Activated naive CD8-positive, alpha-beta T cell treated with anti-CD3 and anti-CD28 coated beads for 36 hours (primary cell): Measurements from ENCODE around the gene NME2. TPM values are rescaled to one million over a fixed set of nuclear protein-coding genes. Genes with fewer than 3 reads are reported as not detected.
"Not testable (repeated sequence)": the region's sequence is repeated elsewhere in the genome, so short reads cannot be mapped to it uniquely, and the experiment has no call there.

Source experiments
- DNase-seq: peaks from one replicate; pipeline ENCODE4 v3.0.0; 2021
- H3K27ac Mint-ChIP-seq: one replicate; pipeline ENCODE4 v1.8.0; 2022; ENCODE audit warnings: mild to moderate bottlenecking, moderate library complexity, mixed read lengths
- H3K27me3 Mint-ChIP-seq: one replicate; pipeline ENCODE4 v1.8.0; 2022; ENCODE audit warnings: mild to moderate bottlenecking, mixed read lengths
- H3K36me3 Mint-ChIP-seq: one replicate; pipeline ENCODE4 v1.8.0; 2021; ENCODE audit warnings: mild to moderate bottlenecking, mixed read lengths
- H3K4me1 Mint-ChIP-seq: one replicate; pipeline ENCODE4 v1.8.0; 2021; ENCODE audit warnings: mixed read lengths
- H3K4me3 Mint-ChIP-seq: one replicate; pipeline ENCODE4 v1.8.0; 2022; ENCODE audit warnings: mild to moderate bottlenecking, moderate library complexity, mixed read lengths
- H3K9me3 Mint-ChIP-seq: one replicate; pipeline ENCODE4 v1.8.0; 2022; ENCODE audit warnings: mixed read lengths
- total RNA-seq, 2 experiments: library from RNA; stranded (reverse); gene quantifications; one replicate each; pipeline ENCODE4 v1.2.3, GENCODE V29; 2021

Gene NME2
- total RNA-seq, 2 experiments from 2014 or later: 983 to 986 TPM

- no peaks in the 10 kb centered on the region for H3K9me3 Mint-ChIP-seq
- peak overlapping the region; percentile 75 for H3K27ac Mint-ChIP-seq
- H3K36me3 Mint-ChIP-seq: peaks cover 49% of the 10 kb centered on the region
- peak overlapping the region; percentile 62 for H3K4me3 Mint-ChIP-seq
- H3K27me3 Mint-ChIP-seq: peaks cover 4% of the 10 kb centered on the region
- H3K4me1 Mint-ChIP-seq: peaks cover 28% of the 10 kb centered on the region
- no peak for DNase-seq
These were observed 3.1 kb downstream of the NME2 start for GRCh38 chr17:51169340-51169739.

GRCh38 chr17:51170736-51171135 is 4.5 kb downstream of the NME2 start:
- Mint-ChIP-seq H3K27ac (no peak overlapping the region), H3K9me3 (no peaks in the 10 kb centered on the region), H3K27me3 (peaks cover 2% of the 10 kb centered on the region), H3K4me3 (no peak overlapping the region), H3K4me1 (peaks cover 19% of the 10 kb centered on the region), H3K36me3 (peaks cover 43% of the 10 kb centered on the region)
- DNase-seq: no peak

- peaks cover 15% of the 10 kb centered on the region for H3K4me1 Mint-ChIP-seq
- not testable (repeated sequence) for H3K4me3 Mint-ChIP-seq, H3K27me3 Mint-ChIP-seq, DNase-seq, H3K9me3 Mint-ChIP-seq, H3K27ac Mint-ChIP-seq
- H3K36me3 Mint-ChIP-seq: peaks cover 41% of the 10 kb centered on the region
These were observed 5.8 kb downstream of the NME2 start for GRCh38 chr17:51172030-51172429.

GRCh38 chr17:51180486-51180885 is 14.3 kb downstream of the NME2 start:
- no peaks in the 10 kb centered on the region for H3K27me3 Mint-ChIP-seq
- no peak overlapping the region for H3K27ac Mint-ChIP-seq
- peaks cover 6% of the 10 kb centered on the region for H3K36me3 Mint-ChIP-seq
- H3K4me3 Mint-ChIP-seq: no peak overlapping the region
- H3K4me1 Mint-ChIP-seq: peaks cover 5% of the 10 kb centered on the region
- no peak for DNase-seq
- no peaks in the 10 kb centered on the region for H3K9me3 Mint-ChIP-seq

GRCh38 chr17:51184124-51184523 is 17.9 kb downstream of the NME2 start:
- Mint-ChIP-seq H3K9me3 (no peaks in the 10 kb centered on the region), H3K27ac (no peak overlapping the region), H3K36me3 (peaks cover 14% of the 10 kb centered on the region), H3K27me3 (no peaks in the 10 kb centered on the region), H3K4me1 (peaks cover 5% of the 10 kb centered on the region), H3K4me3 (no peak overlapping the region)
- no peak for DNase-seq

GRCh38 chr17:51185763-51186332 is 19.6 kb downstream of the NME2 start:
- no peak overlapping the region for H3K4me3 Mint-ChIP-seq
- no peaks in the 10 kb centered on the region for H3K9me3 Mint-ChIP-seq
- peak overlapping the region; percentile 0 for H3K27ac Mint-ChIP-seq
- H3K36me3 Mint-ChIP-seq: peaks cover 14% of the 10 kb centered on the region
- peaks cover 5% of the 10 kb centered on the region for H3K4me1 Mint-ChIP-seq
- no peaks in the 10 kb centered on the region for H3K27me3 Mint-ChIP-seq
- no peak for DNase-seq

- H3K4me3 Mint-ChIP-seq: no peak overlapping the region
- no peaks in the 10 kb centered on the region for H3K9me3 Mint-ChIP-seq
- no peaks in the 10 kb centered on the region for H3K27me3 Mint-ChIP-seq
- peaks cover 5% of the 10 kb centered on the region for H3K4me1 Mint-ChIP-seq
- H3K36me3 Mint-ChIP-seq: peaks cover 15% of the 10 kb centered on the region
- no peak overlapping the region for H3K27ac Mint-ChIP-seq
- DNase-seq: no peak
These were observed 22.1 kb downstream of the NME2 start for GRCh38 chr17:51188271-51188833.

- no peak overlapping the region for H3K27ac Mint-ChIP-seq
These were observed 23.0 kb downstream of the NME2 start for GRCh38 chr17:51189162-51189561.

GRCh38 chr17:51189628-51190027 is 23.4 kb downstream of the NME2 start:
- Mint-ChIP-seq H3K27ac (no peak overlapping the region), H3K4me1 (no peaks in the 10 kb centered on the region), H3K27me3 (no peaks in the 10 kb centered on the region), H3K4me3 (no peak overlapping the region), H3K36me3 (peaks cover 19% of the 10 kb centered on the region), H3K9me3 (no peaks in the 10 kb centered on the region)
- no peak for DNase-seq

More at GRCh38 chr17:51189162-51189561, 23.0 kb downstream of the NME2 start:
- H3K4me1 Mint-ChIP-seq: peaks cover 3% of the 10 kb centered on the region
- H3K27me3 Mint-ChIP-seq: no peaks in the 10 kb centered on the region
- H3K4me3 Mint-ChIP-seq: no peak overlapping the region
- no peak for DNase-seq
- H3K9me3 Mint-ChIP-seq: no peaks in the 10 kb centered on the region
- H3K36me3 Mint-ChIP-seq: peaks cover 19% of the 10 kb centered on the region

- peaks cover 12% of the 10 kb centered on the region for H3K36me3 Mint-ChIP-seq
- no peaks in the 10 kb centered on the region for H3K4me1 Mint-ChIP-seq
- no peak overlapping the region for H3K4me3 Mint-ChIP-seq
- H3K27ac Mint-ChIP-seq: no peak overlapping the region
- DNase-seq: no peak
- H3K9me3 Mint-ChIP-seq: no peaks in the 10 kb centered on the region
- no peaks in the 10 kb centered on the region for H3K27me3 Mint-ChIP-seq
These were observed 25.7 kb downstream of the NME2 start for GRCh38 chr17:51191895-51192294.

- Mint-ChIP-seq H3K36me3 (peaks cover 7% of the 10 kb centered on the region), H3K4me3 (no peak overlapping the region), H3K4me1 (no peaks in the 10 kb centered on the region), H3K9me3 (no peaks in the 10 kb centered on the region), H3K27me3 (no peaks in the 10 kb centered on the region), H3K27ac (no peak overlapping the region)
- no peak for DNase-seq
These were observed 31.5 kb downstream of the NME2 start for GRCh38 chr17:51197754-51198153.

- H3K4me1 Mint-ChIP-seq: no peaks in the 10 kb centered on the region
- no peak for DNase-seq
- no peak overlapping the region for H3K27ac Mint-ChIP-seq
- H3K27me3 Mint-ChIP-seq: no peaks in the 10 kb centered on the region
- no peaks in the 10 kb centered on the region for H3K9me3 Mint-ChIP-seq
- no peak overlapping the region for H3K4me3 Mint-ChIP-seq
- peaks cover 4% of the 10 kb centered on the region for H3K36me3 Mint-ChIP-seq
These were observed 34.1 kb downstream of the NME2 start for GRCh38 chr17:51200295-51200694.

- H3K9me3 Mint-ChIP-seq: no peaks in the 10 kb centered on the region
- H3K4me3 Mint-ChIP-seq: no peak overlapping the region
- no peaks in the 10 kb centered on the region for H3K27me3 Mint-ChIP-seq
- H3K4me1 Mint-ChIP-seq: no peaks in the 10 kb centered on the region
- no peak for DNase-seq
- peak overlapping the region; percentile 46 for H3K27ac Mint-ChIP-seq
- H3K36me3 Mint-ChIP-seq: peaks cover 4% of the 10 kb centered on the region
These were observed 34.6 kb downstream of the NME2 start for GRCh38 chr17:51200846-51201245.

GRCh38 chr17:51203838-51204237 is 37.6 kb downstream of the NME2 start:
- Mint-ChIP-seq H3K4me3 (no peak overlapping the region), H3K27me3 (no peaks in the 10 kb centered on the region), H3K9me3 (no peaks in the 10 kb centered on the region), H3K27ac (no peak overlapping the region), H3K4me1 (no peaks in the 10 kb centered on the region), H3K36me3 (peaks cover 4% of the 10 kb centered on the region)
- DNase-seq: no peak

- H3K9me3 Mint-ChIP-seq: no peaks in the 10 kb centered on the region
- H3K36me3 Mint-ChIP-seq: peaks cover 8% of the 10 kb centered on the region
- H3K27me3 Mint-ChIP-seq: no peaks in the 10 kb centered on the region
- no peak for DNase-seq
- H3K4me1 Mint-ChIP-seq: no peaks in the 10 kb centered on the region
- H3K27ac Mint-ChIP-seq: no peak overlapping the region
- no peak overlapping the region for H3K4me3 Mint-ChIP-seq
These were observed 48.7 kb downstream of the NME2 start for GRCh38 chr17:51214920-51215319.

GRCh38 chr17:51217946-51218345 is 51.7 kb downstream of the NME2 start:
- no peak for DNase-seq
- Mint-ChIP-seq H3K4me1 (no peaks in the 10 kb centered on the region), H3K27me3 (no peaks in the 10 kb centered on the region), H3K4me3 (no peak overlapping the region), H3K27ac (no peak overlapping the region), H3K36me3 (peaks cover 8% of the 10 kb centered on the region), H3K9me3 (no peaks in the 10 kb centered on the region)
